ENCODE measurements around the gene TSPAN18.

DNA sequence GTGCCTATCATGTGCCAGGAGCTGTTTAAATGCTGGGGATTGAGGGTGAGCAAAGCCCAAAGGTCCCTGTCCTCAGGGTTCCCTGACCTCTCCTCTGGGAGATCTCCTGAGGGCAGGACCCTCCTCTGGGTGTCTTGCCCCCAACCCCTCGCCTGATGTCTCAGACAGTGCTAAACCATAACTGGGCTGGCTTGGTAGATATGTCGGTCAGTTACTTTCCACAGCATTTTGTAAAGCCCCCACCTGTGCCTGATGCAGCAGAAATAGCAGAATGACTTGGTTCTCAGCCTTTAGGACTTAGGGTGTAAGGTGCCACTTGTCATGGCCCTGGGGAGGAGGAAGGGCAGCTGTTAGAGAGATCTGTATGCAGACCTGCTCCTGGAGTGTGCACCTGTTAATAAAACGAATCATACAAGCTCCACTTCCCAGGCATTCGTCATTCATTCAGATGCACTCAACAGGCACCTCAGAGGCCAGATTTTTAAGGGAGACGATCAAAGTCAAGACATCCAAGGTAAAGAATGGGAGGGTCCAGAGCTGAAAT lies 135.9 kb downstream of the TSPAN18 start:
- TF ChIP-seq, protein P1, sequence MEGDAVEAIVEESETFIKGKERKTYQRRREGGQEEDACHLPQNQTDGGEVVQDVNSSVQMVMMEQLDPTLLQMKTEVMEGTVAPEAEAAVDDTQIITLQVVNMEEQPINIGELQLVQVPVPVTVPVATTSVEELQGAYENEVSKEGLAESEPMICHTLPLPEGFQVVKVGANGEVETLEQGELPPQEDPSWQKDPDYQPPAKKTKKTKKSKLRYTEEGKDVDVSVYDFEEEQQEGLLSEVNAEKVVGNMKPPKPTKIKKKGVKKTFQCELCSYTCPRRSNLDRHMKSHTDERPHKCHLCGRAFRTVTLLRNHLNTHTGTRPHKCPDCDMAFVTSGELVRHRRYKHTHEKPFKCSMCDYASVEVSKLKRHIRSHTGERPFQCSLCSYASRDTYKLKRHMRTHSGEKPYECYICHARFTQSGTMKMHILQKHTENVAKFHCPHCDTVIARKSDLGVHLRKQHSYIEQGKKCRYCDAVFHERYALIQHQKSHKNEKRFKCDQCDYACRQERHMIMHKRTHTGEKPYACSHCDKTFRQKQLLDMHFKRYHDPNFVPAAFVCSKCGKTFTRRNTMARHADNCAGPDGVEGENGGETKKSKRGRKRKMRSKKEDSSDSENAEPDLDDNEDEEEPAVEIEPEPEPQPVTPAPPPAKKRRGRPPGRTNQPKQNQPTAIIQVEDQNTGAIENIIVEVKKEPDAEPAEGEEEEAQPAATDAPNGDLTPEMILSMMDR (IDR thresholded peaks at IDR 0.05; ENCODE audit: low read depth, low read length, poor library complexity, severe bottlenecking) = no peak
- TF ChIP-seq EZH2phosphoT487 (IDR thresholded peaks at IDR 0.05; ENCODE audit: borderline replicate concordance, low read length) = no peak

Measured in DOHH2 (cell line).